Hepatocyte (in vitro differentiated cells): Measurements from ENCODE around the gene NTRK1. TPM values are rescaled to one million over a fixed set of nuclear protein-coding genes. Genes with fewer than 3 reads are reported as not detected.

ENCODE experiments used
- DNase-seq: peaks from one replicate; pipeline ENCODE4 v3.0.0-alpha.2; 2016; ENCODE audit warnings: low spot score
- H2AFZ ChIP-seq: fragments of 200-600 bp; sonication (generic); 2 replicates; pipeline ENCODE4 v1.6.0; 2016; ENCODE audit warnings: antibody characterized with exemption, mild to moderate bottlenecking
- H3K27ac ChIP-seq: fragments of 200-600 bp; sonication (generic); 2 replicates; pipeline ENCODE4 v1.5.1; 2016; ENCODE audit warnings: mild to moderate bottlenecking
- H3K27me3 ChIP-seq: fragments of 200-600 bp; sonication (generic); 2 replicates; pipeline ENCODE4 v1.6.1; 2016
- H3K36me3 ChIP-seq: fragments of 200-600 bp; sonication (generic); replicated peaks from 2 replicates; pipeline ENCODE4 v1.5.1; 2016; ENCODE audit warnings: low read depth; ENCODE audit not compliant: insufficient read depth
- H3K4me1 ChIP-seq: fragments of 200-600 bp; sonication (generic); 2 replicates; pipeline ENCODE4 v1.5.1; 2016; ENCODE audit warnings: mild to moderate bottlenecking, moderate library complexity; ENCODE audit not compliant: insufficient read depth
- H3K4me2 ChIP-seq: fragments of 200-600 bp; sonication (generic); 2 replicates; pipeline ENCODE4 v1.6.0; 2016
- H3K4me3 ChIP-seq: fragments of 200-600 bp; sonication (generic); 2 replicates; pipeline ENCODE4 v1.5.1; 2016; ENCODE audit warnings: mild to moderate bottlenecking
- H3K79me2 ChIP-seq: fragments of 200-600 bp; sonication (generic); 2 replicates; pipeline ENCODE4 v1.6.0; 2017; ENCODE audit warnings: mild to moderate bottlenecking
- H3K9me2 ChIP-seq: fragments of 200-600 bp; sonication (generic); replicated peaks from 2 replicates; pipeline ENCODE4 v1.6.0; 2017; ENCODE audit warnings: mild to moderate bottlenecking; ENCODE audit not compliant: insufficient read depth
- H3K9me3 ChIP-seq: fragments of 200-600 bp; sonication (generic); 2 replicates; pipeline ENCODE4 v1.5.1; 2016; ENCODE audit warnings: low read depth, mild to moderate bottlenecking
- H4K20me1 ChIP-seq: fragments of 200-600 bp; sonication (generic); 2 replicates; pipeline ENCODE4 v1.6.0; 2016; ENCODE audit warnings: mild to moderate bottlenecking; ENCODE audit not compliant: insufficient read depth, poor library complexity, severe bottlenecking
- EZH2 ChIP-seq: fragments of 200-600 bp; sonication (generic); IDR thresholded peaks from 2 replicates; pipeline ENCODE4 v1.6.1; 2016; ENCODE audit warnings: antibody characterized with exemption, mild to moderate bottlenecking, borderline replicate concordance
- EZH2phosphoT487 ChIP-seq: fragments of 200-600 bp; sonication (generic); IDR thresholded peaks from one replicate; pipeline ENCODE4 v1.6.1; 2018; ENCODE audit warnings: antibody characterized with exemption, mild to moderate bottlenecking, low read depth, moderate library complexity; ENCODE audit not compliant: unreplicated experiment, severe bottlenecking
- WGBS: methylation state at CpG from one replicate; pipeline ENCODE4 v1.1.6; 2016; ENCODE audit warnings: low lambda C conversion rate; ENCODE audit errors: missing lambda C conversion rate; 5-methylcytosine and 5-hydroxymethylcytosine counted together
- polyA plus RNA-seq: library from polyadenylated mRNA; unstranded; fragments of >200 nt; fragmentation: Nextera tagmentation; extraction: Ambion mirVana; gene quantifications from 2 replicates; pipeline ENCODE4 v1.2.1, GENCODE V29; 2016
- total RNA-seq: library from RNA; depleted of rRNA; stranded (reverse); fragments of >200 nt; gene quantifications from 2 replicates; pipeline ENCODE4 v1.2.3, GENCODE V29; 2014
- TF ChIP-seq, protein P1 (sequence below): fragments of 200-600 bp; sonication (generic); IDR thresholded peaks from 2 replicates; pipeline ENCODE4 v1.5.1; 2016; ENCODE audit warnings: antibody characterized with exemption, mild to moderate bottlenecking; ENCODE audit not compliant: poor library complexity

NTRK1 gene
- total and polyA plus RNA-seq, 2 experiments from 2014 or later = 0.13 TPM; not detected in 1

DNA sequence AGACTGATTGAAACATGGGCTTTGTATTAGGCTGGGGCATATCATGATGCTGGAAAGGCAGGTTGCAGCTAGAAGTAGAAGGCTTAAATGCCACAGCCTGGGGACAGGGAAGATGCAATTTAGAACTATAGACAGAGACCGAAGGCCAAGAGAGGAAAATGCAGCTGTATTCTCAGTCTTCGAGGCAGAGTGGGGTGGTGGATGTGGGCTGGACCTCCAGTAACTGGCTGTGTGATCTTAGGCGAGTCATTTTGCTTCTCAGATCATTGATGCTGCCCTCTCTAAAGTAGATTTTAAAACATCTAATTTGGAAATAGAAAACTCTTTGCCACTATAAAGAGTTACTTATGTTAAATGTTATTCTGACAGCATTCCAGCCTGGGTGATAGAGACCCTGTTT lies 26.3 kb upstream of the NTRK1 start:
- Histone ChIP-seq H4K20me1 (no peaks in the 10 kb centered on the region), H3K4me2 (no peak overlapping the region), H3K9me3 (no peaks in the 10 kb centered on the region), H2AFZ (no peak overlapping the region), H3K27me3 (peaks cover 58% of the 10 kb centered on the region), H3K36me3 (no peaks in the 10 kb centered on the region), H3K79me2 (no peaks in the 10 kb centered on the region), H3K27ac (no peak overlapping the region), H3K9me2 (no peaks in the 10 kb centered on the region), H3K4me3 (no peak overlapping the region), H3K4me1 (no peaks in the 10 kb centered on the region)
- WGBS = 87% methylated on average over 3 of the region's 3 CpGs
- no peak for DNase-seq
- TF ChIP-seq, protein P1, sequence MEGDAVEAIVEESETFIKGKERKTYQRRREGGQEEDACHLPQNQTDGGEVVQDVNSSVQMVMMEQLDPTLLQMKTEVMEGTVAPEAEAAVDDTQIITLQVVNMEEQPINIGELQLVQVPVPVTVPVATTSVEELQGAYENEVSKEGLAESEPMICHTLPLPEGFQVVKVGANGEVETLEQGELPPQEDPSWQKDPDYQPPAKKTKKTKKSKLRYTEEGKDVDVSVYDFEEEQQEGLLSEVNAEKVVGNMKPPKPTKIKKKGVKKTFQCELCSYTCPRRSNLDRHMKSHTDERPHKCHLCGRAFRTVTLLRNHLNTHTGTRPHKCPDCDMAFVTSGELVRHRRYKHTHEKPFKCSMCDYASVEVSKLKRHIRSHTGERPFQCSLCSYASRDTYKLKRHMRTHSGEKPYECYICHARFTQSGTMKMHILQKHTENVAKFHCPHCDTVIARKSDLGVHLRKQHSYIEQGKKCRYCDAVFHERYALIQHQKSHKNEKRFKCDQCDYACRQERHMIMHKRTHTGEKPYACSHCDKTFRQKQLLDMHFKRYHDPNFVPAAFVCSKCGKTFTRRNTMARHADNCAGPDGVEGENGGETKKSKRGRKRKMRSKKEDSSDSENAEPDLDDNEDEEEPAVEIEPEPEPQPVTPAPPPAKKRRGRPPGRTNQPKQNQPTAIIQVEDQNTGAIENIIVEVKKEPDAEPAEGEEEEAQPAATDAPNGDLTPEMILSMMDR = no peak
- TF ChIP-seq EZH2 = no peak
- TF ChIP-seq EZH2phosphoT487 = no peak

- no peaks in the 10 kb centered on the region for H3K4me1 ChIP-seq
- H3K4me3 ChIP-seq = no peak overlapping the region
- H3K9me2 ChIP-seq = no peaks in the 10 kb centered on the region
- no peak overlapping the region for H3K27ac ChIP-seq
- DNase-seq = no peak
- H3K27me3 ChIP-seq = peaks cover 56% of the 10 kb centered on the region
- WGBS = 68% methylated on average over 5 of the region's 5 CpGs
- TF ChIP-seq EZH2phosphoT487 (no peak), EZH2 (no peak)
- TF ChIP-seq, protein P1 = no peak
- H3K36me3 ChIP-seq = no peaks in the 10 kb centered on the region
- no peaks in the 10 kb centered on the region for H3K79me2 ChIP-seq
- H3K9me3 ChIP-seq = no peaks in the 10 kb centered on the region
- no peak overlapping the region for H2AFZ ChIP-seq
- no peak overlapping the region for H3K4me2 ChIP-seq
- H4K20me1 ChIP-seq = no peaks in the 10 kb centered on the region
These were observed 24.5 kb upstream of the NTRK1 start for GRCh38 chr1:156836041-156836654.

GRCh38 chr1:156836892-156837291 lies 23.8 kb upstream of the NTRK1 start:
- TF ChIP-seq EZH2phosphoT487 (no peak), EZH2 (no peak)
- TF ChIP-seq, protein P1 = no peak
- no peak overlapping the region for H3K4me3 ChIP-seq
- no peaks in the 10 kb centered on the region for H3K36me3 ChIP-seq
- H3K4me1 ChIP-seq = no peaks in the 10 kb centered on the region
- H3K9me3 ChIP-seq = no peaks in the 10 kb centered on the region
- no peak for DNase-seq
- H4K20me1 ChIP-seq = no peaks in the 10 kb centered on the region
- WGBS = 87% methylated on average over 4 of the region's 4 CpGs
- no peak overlapping the region for H2AFZ ChIP-seq
- no peaks in the 10 kb centered on the region for H3K9me2 ChIP-seq
- H3K27ac ChIP-seq = no peak overlapping the region
- H3K4me2 ChIP-seq = no peak overlapping the region
- peaks cover 50% of the 10 kb centered on the region for H3K27me3 ChIP-seq
- no peaks in the 10 kb centered on the region for H3K79me2 ChIP-seq

- Histone ChIP-seq H3K27me3 (peaks cover 45% of the 10 kb centered on the region), H2AFZ (no peak overlapping the region)
- WGBS = 28% methylated on average over 6 of the region's 7 CpGs
These were observed 21.7 kb upstream of the NTRK1 start for GRCh38 chr1:156838972-156839371.

More at GRCh38 chr1:156838972-156839371, 21.7 kb upstream of the NTRK1 start:
- no peaks in the 10 kb centered on the region for H3K79me2 ChIP-seq
- H3K9me2 ChIP-seq = no peaks in the 10 kb centered on the region
- DNase-seq = peak; percentile 46
- no peaks in the 10 kb centered on the region for H3K4me1 ChIP-seq
- no peak overlapping the region for H3K4me2 ChIP-seq
- no peaks in the 10 kb centered on the region for H3K9me3 ChIP-seq
- no peaks in the 10 kb centered on the region for H3K36me3 ChIP-seq
- no peaks in the 10 kb centered on the region for H4K20me1 ChIP-seq
- H3K27ac ChIP-seq = no peak overlapping the region
- TF ChIP-seq EZH2 (no peak), EZH2phosphoT487 (no peak)
- TF ChIP-seq, protein P1 = peak; percentile 87
- no peak overlapping the region for H3K4me3 ChIP-seq
